ENCODE data around the gene ATG12.

DNA sequence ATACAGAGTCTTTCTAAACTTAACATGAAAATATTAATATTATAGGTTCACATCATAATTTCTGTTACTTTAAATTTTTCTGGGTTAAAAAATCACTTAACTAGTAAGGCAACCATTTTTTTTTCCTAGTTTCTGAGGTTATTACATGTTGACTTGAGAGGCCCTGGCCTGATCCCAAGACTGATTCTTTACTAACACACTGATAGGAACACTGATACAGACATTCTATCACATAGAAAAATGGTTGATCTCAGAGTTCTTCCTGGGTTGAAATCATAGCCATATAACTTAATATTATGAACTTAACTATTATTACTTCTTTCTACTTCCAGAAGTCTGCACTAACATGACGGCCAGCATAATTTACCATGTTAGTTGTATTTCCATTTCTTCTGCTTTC, 43.3 kb upstream of the ATG12 start:
- TF ChIP-seq, protein P1, sequence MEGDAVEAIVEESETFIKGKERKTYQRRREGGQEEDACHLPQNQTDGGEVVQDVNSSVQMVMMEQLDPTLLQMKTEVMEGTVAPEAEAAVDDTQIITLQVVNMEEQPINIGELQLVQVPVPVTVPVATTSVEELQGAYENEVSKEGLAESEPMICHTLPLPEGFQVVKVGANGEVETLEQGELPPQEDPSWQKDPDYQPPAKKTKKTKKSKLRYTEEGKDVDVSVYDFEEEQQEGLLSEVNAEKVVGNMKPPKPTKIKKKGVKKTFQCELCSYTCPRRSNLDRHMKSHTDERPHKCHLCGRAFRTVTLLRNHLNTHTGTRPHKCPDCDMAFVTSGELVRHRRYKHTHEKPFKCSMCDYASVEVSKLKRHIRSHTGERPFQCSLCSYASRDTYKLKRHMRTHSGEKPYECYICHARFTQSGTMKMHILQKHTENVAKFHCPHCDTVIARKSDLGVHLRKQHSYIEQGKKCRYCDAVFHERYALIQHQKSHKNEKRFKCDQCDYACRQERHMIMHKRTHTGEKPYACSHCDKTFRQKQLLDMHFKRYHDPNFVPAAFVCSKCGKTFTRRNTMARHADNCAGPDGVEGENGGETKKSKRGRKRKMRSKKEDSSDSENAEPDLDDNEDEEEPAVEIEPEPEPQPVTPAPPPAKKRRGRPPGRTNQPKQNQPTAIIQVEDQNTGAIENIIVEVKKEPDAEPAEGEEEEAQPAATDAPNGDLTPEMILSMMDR (IDR thresholded peaks at IDR 0.05), result no peak
- TF ChIP-seq POLR2A (IDR thresholded peaks at IDR 0.05), result no peak
- TF ChIP-seq POLR2AphosphoS5 (IDR thresholded peaks at IDR 0.05; ENCODE audit: insufficient read depth in 1 of 2, low read depth in 1 of 2), result no peak
